ENCODE data around the gene SLC25A42. TPM values are rescaled to one million over a fixed set of nuclear protein-coding genes. Genes with fewer than 3 reads are reported as not detected.
A peak's percentile ranks its signal among the peaks of the same experiment; 100 is the strongest.

Gene SLC25A42
- total and polyA plus RNA-seq, 2 donors (not counting 3 experiments of a cell fraction or from before 2014, with no cell fraction given): 6.2 to 6.3 TPM

GRCh38 chr19:19110410-19111135 is 46.8 kb downstream of the SLC25A42 start:
- Histone ChIP-seq H3K9me3 (replicated peaks; ENCODE audit: control insufficient read depth, insufficient read depth, low read length) (no peaks in the 10 kb centered on the region), H3K36me3 (ENCODE audit: control insufficient read depth in 2 of 2, extremely low read depth in 1 of 2, insufficient read depth in 2 of 2, low read length in 2 of 2) (no peaks in the 10 kb centered on the region), H3K27me3 (ENCODE audit: control insufficient read depth in 2 of 2, insufficient read depth in 2 of 2, low read length in 2 of 2) (no peaks in the 10 kb centered on the region), H3K4me3 (replicated peaks in 1 of 3; ENCODE audit: insufficient read depth in 1 of 3, low read depth in 1 of 3, low read length in 3 of 3) (no peak overlapping the region), H4K20me1 (replicated peaks; ENCODE audit: control insufficient read depth, extremely low read depth, insufficient read depth, low read length) (no peaks in the 10 kb centered on the region), H2AFZ (ENCODE audit: low read depth, low read length) (no peak overlapping the region), H3K9ac (replicated peaks; ENCODE audit: extremely low read depth, insufficient read depth, low read length) (no peak overlapping the region), H3K4me1 (ENCODE audit: control insufficient read depth, extremely low read depth, insufficient read depth, low read length) (no peaks in the 10 kb centered on the region), H3K4me2 (ENCODE audit: insufficient read depth, low read length) (no peak overlapping the region), H3K27ac (ENCODE audit: insufficient read depth, low read depth, low read length) (no peak overlapping the region), H3K9me1 (replicated peaks; ENCODE audit: control insufficient read depth, extremely low read depth, insufficient read depth, low read length) (no peaks in the 10 kb centered on the region), H3K79me2 (ENCODE audit: control insufficient read depth, insufficient read depth, low read length) (no peaks in the 10 kb centered on the region)
- POLR2A ChIA-PET: no interaction called here
- dilution Hi-C loops (cut with MboI; ENCODE audit: extremely low pct_ligation_motif_present, low sequenced_read_pairs): no loop called here
- FAIRE-seq (peak; percentile 12), DNase-seq (ENCODE audit: low read depth, low spot score) (peak; percentile 31)
- intact Hi-C loops (cut with micrococcal nuclease): no loop called here
- TF ChIP-seq, protein P1, sequence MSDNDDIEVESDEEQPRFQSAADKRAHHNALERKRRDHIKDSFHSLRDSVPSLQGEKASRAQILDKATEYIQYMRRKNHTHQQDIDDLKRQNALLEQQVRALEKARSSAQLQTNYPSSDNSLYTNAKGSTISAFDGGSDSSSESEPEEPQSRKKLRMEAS (IDR thresholded peaks at IDR 0.05; ENCODE audit: insufficient read depth, insufficient read length): no peak
- TF ChIP-seq, protein P2, sequence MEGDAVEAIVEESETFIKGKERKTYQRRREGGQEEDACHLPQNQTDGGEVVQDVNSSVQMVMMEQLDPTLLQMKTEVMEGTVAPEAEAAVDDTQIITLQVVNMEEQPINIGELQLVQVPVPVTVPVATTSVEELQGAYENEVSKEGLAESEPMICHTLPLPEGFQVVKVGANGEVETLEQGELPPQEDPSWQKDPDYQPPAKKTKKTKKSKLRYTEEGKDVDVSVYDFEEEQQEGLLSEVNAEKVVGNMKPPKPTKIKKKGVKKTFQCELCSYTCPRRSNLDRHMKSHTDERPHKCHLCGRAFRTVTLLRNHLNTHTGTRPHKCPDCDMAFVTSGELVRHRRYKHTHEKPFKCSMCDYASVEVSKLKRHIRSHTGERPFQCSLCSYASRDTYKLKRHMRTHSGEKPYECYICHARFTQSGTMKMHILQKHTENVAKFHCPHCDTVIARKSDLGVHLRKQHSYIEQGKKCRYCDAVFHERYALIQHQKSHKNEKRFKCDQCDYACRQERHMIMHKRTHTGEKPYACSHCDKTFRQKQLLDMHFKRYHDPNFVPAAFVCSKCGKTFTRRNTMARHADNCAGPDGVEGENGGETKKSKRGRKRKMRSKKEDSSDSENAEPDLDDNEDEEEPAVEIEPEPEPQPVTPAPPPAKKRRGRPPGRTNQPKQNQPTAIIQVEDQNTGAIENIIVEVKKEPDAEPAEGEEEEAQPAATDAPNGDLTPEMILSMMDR (IDR thresholded peaks at IDR 0.05; ENCODE audit: extremely low read depth in 1 of 2, insufficient read depth in 1 of 2, low read depth in 1 of 2, low read length in 2 of 2): peak; percentile 38 to 62
- no TSS peak for BruUV-seq (replicated peaks)
- CTCF ChIA-PET: no interaction called here

GRCh38 chr19:19111136-19111835 is 47.5 kb downstream of the SLC25A42 start:
- no peaks in the 10 kb centered on the region for H4K20me1 ChIP-seq (replicated peaks; ENCODE audit: control insufficient read depth, extremely low read depth, insufficient read depth, low read length)
- TF ChIP-seq GATA2 (IDR thresholded peaks at IDR 0.05; ENCODE audit: insufficient read depth, insufficient read length, low read depth, low read length) (no peak), FOS (IDR thresholded peaks at IDR 0.05; ENCODE audit: borderline replicate concordance, insufficient read depth, low read length) (no peak), MYC (IDR thresholded peaks at IDR 0.05; ENCODE audit: low read depth, low read length) (no peak), JUN (IDR thresholded peaks at IDR 0.05; ENCODE audit: borderline replicate concordance, insufficient read depth, insufficient read length, low read depth) (no peak), POLR2AphosphoS5 (IDR thresholded peaks at IDR 0.05; ENCODE audit: insufficient read depth, low read depth, low read length) (no peak), POLR2A (IDR thresholded peaks at IDR 0.05; ENCODE audit: low read depth, low read length) (no peak), EZH2 (IDR thresholded peaks at IDR 0.05; ENCODE audit: borderline replicate concordance, low read depth, low read length, severe bottlenecking) (no peak)
- TF ChIP-seq, protein P2 (IDR thresholded peaks at IDR 0.05; ENCODE audit: extremely low read depth in 1 of 2, insufficient read depth in 1 of 2, low read depth in 1 of 2, low read length in 2 of 2): no peak
- TF ChIP-seq, protein P1 (IDR thresholded peaks at IDR 0.05; ENCODE audit: insufficient read depth, insufficient read length): no peak
- no peak for FAIRE-seq
- no peak overlapping the region for H3K4me2 ChIP-seq (ENCODE audit: insufficient read depth, low read length)
- H3K9me1 ChIP-seq (replicated peaks; ENCODE audit: control insufficient read depth, extremely low read depth, insufficient read depth, low read length): no peaks in the 10 kb centered on the region
- ChIA-PET CTCF (interaction anchor here (1.1 kb wide), 1 partner anchor 56 kb away, joined by 3 read pairs; no protein-coding TSS in a partner anchor), POLR2A (no interaction called here)
- H3K9ac ChIP-seq (replicated peaks; ENCODE audit: extremely low read depth, insufficient read depth, low read length): no peak overlapping the region
- intact Hi-C loops (cut with micrococcal nuclease): no loop called here
- H3K4me1 ChIP-seq (ENCODE audit: control insufficient read depth, extremely low read depth, insufficient read depth, low read length): no peaks in the 10 kb centered on the region
- no peak overlapping the region for H3K4me3 ChIP-seq (replicated peaks in 1 of 3; ENCODE audit: insufficient read depth in 1 of 3, low read depth in 1 of 3, low read length in 3 of 3)
- no peaks in the 10 kb centered on the region for H3K27me3 ChIP-seq (ENCODE audit: control insufficient read depth in 2 of 2, insufficient read depth in 2 of 2, low read length in 2 of 2)
- DNase-seq (ENCODE audit: low read depth, low spot score): no peak
- H3K27ac ChIP-seq (ENCODE audit: insufficient read depth, low read depth, low read length): no peak overlapping the region
- no peaks in the 10 kb centered on the region for H3K9me3 ChIP-seq (replicated peaks; ENCODE audit: control insufficient read depth, insufficient read depth, low read length)
- dilution Hi-C loops (cut with MboI; ENCODE audit: extremely low pct_ligation_motif_present, low sequenced_read_pairs): no loop called here
- no peak overlapping the region for H2AFZ ChIP-seq (ENCODE audit: low read depth, low read length)
- no peaks in the 10 kb centered on the region for H3K79me2 ChIP-seq (ENCODE audit: control insufficient read depth, insufficient read depth, low read length)
- BruUV-seq (replicated peaks): no TSS peak
- no peaks in the 10 kb centered on the region for H3K36me3 ChIP-seq (ENCODE audit: control insufficient read depth in 2 of 2, extremely low read depth in 1 of 2, insufficient read depth in 2 of 2, low read length in 2 of 2)
